NCI-H1436 (cell line): ENCODE results near the gene DRD5.
"Not testable (repeated sequence)": the region's sequence is repeated elsewhere in the genome, so short reads cannot be mapped to it uniquely, and the experiment has no call there.

Source experiments
- DNase-seq: peaks from one replicate; lab custom pipeline; 2025; lab: John Stamatoyannopoulos, UW

DRD5 gene

DNA sequence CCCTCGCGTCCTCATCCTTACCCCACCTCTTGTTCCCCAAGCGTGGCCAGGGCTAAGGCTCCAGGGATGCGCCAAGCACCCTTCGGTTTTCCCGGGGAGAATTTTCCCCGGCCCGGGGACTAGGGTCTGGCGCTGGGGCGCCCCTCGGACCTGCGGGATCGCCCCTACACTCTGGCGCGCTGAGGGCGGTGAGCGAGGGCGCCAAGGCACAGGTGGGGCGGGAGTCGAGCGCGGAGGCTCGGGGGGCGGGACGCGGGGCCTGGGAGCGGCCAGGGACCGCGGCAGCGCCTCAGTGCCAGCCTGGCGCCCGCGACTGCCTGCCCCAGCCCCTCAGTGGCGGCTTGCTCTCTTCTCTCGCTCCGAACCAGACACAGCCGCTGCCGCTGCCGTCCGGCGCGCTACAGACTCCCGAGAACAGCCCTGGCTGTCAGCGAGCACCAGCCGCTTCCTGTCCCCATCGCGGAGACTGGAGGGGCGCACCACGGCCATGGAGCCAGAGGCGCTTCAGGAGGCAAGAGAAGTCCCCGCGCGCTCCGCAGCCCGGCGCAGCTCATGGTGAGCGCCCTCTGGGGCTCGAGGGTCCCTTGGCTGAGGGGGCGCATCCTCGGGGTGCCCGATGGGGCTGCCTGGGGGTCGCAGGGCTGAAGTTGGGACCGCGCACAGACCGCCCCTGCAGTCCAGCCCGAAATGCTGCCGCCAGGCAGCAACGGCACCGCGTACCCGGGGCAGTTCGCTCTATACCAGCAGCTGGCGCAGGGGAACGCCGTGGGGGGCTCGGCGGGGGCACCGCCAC, at the start of gene DRD5:
DRD5 (plus strand) TSS at position 292 of the 793 bp plus-strand sequence; CDS start at position 688, 396 bp downstream.
- no peak for DNase-seq

DNA sequence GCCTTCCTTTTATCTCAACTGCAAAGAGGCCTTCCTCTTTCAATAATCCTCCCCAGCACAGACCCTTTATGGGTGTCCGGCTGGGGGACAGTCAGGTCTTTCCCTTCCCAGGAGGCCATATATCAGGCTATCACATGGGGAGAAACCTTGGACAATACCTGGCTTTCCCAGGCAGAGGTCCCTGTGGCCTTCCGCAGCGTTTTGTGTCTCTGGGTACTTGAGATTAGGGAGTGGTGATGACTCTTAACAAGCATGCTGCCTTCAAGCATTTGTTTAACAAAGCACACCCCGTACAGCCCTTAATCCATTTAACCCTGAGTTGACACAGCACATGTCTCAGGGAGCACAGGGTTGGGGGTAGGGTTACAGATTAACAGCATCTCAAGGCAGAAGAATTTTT, 49.2 kb upstream of the DRD5 start:
- DNase-seq = not testable (repeated sequence)

DNA sequence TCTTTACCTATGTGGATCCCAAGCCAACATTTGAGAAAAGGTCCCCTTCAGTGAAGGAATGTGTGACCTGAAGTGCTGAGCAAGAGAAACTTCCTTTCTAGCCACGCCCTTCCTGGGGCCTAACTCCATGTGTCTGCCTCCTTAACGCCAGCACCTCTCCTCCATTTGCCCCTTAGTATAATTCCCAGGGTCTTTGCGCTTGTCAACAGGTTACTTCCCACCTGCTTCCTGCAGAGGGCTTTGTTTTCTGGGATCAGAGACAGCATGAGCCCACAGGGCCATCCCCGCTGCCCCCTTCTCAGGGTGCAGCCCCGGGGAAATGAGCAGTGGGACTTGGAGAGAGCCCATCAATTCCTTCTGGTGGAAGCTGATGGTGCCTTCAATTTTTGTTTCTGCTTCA, 45.9 kb upstream of the DRD5 start:
- DNase-seq = no peak

DNA sequence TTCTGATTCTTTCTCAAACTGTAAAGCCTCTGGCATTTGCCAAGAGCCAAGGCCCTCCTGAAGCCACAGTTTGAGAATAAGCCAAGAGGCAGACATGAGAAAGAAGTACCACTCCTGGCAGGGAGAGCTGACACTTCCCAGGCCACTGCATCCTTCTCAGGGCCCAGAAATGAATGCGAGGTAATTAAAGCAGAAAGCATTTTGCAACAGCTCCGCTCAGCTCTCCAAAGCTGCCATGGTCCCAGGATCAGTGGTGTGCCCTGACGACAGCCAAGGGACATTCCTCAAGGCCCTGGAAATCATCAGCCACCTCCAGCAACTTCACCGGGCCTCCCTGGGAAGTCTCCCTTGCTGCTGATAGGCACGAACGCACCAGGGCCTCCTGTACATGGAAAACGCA, 44.2 kb upstream of the DRD5 start:
- not testable (repeated sequence) for DNase-seq

DNA sequence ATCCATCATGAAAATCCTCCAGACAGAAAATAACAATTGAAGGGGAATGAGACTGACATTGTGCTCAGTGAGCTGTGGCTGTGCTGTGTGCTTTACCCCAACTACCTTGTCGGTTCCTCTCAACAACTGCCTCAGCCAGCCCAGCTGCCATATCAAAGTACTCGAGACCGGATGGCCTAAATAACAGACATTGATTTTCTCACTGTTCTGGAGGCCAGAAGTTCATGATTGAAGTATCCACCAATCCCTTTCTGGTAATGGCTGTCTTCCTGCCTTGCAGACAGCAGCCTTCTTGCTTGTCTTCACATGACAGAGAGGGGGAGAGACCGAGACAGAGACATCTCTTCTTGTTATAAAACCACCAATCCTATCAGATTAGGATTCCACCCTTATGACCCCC, 37.6 kb upstream of the DRD5 start:
- DNase-seq = not testable (repeated sequence)

DNA sequence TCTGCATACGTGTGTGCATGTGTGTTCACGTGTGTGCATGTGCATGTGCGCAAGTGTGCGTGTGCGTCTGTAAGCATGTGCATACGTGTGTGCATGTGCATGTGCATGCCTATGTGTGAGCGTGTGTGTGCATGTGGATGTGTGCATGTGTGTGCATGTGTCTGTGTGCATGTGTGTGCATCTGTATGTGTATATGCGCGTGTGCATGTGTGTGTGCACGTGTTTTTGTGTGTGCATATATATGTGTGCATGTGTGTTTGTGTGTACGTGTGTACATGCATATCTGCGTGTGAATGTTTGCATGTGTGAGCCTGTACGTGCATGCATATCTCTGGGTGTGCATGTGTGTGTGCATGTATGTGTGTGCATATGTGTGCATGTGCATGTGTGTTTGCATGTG, 35.7 kb upstream of the DRD5 start:
- DNase-seq = no peak

DNA sequence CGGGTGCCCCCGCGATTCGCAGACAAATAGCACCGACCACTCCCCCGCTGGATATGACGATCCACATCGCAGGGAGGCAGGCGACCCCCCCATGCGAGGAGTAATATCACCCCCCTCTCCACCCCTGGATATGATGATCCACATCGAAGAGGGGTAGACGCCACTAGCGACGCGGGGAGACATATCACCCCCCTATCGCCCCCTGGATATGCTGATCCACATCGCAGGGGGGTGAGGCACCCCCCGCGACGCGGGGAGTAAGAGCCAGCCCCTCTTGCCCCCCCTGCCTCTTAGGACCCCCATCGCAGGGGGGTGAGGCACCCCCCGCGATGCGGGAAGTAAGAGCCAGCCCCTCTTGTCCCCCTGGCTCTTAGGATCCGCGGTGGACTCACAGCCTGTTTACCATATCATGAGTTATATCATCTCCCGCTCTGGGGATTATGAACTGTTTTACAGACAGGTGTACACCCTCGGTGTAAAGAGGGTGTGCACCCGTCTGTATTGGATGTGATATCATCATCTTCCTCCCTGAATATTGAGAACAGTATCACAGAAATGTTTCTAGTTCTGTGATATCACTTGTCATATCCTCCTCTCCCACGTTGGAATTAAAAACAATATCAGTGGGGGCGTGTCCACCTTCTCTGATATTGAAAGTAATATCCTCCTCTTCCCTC, 22.7 kb upstream of the DRD5 start:
- DNase-seq = no peak

DNA sequence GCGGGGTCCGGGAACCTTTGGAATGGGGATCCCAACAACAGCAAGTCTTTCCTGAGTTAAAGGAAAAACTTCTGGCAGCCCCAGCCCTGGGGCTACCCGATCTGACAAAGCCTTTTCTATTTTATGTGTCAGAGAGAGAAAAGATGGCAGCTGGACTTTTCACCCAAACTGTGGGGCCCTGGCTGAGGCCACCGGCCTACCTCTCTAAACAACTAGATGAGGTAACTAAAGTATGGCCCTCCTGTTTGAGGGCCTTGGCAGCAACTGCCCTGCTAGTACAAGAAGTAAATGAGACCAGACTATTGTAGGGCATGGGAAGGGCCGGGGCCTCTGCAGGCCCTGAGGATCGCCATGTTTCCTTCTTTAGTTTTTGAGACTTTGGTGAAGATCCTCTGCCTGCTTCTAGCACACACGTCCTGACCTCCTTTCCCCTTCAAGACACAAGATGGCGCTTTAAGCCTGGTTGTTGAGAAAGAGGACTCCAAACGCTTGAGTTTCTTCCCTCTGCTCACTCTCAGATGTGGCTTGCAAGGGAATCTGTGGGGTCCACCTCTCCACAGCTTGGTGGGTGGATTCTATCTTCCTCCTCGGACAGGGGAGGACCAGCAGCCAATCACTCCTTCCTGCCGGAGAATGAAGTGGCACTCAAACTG, 18.5 kb upstream of the DRD5 start:
- peak; percentile 42 for DNase-seq

DNA sequence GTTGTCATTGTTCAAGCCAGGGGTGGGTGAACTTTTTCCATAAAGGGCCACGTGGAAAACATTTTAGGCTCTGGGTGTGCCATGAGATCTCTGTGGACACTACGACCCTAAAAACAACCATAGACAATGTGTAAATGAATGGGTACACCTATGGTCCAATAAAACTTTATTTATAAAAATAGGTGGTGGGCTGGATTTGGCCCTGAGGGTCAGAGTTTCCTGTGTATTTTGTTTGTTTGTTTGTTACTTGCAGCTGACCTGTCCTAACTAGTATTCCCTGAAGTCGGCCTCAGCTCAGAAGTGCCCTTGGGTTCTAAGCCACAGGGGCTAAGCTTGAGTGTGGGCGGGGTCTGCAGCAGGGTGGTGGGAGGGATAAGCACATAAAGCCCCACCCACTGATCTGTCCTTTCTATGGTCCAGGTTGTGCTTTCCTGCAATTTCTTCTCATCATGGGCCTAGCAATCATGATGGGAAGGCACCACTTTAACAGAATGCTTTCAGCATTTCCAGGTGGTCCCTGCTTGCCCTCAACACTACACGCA, 17.2 kb upstream of the DRD5 start:
- DNase-seq = no peak

DNA sequence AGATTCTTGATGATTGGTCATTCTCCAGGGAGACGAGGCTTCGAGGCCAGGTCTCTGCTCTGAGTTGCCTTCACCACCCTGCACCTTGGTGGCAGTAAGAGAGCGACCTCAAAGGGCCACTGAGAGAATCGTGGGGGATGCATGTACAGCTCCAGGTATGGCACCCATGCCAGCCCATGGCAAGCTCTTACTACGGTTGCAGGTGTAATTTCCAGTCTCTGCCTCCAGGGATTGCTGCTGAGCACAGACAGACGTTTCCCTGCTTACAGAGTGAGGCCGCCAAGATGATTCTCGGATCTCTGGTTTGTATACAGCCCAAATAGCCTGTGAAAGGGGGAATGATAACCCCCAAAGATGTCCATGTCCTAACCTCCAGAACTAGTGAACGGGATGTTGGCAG, 16.3 kb upstream of the DRD5 start:
- DNase-seq = no peak

DNA sequence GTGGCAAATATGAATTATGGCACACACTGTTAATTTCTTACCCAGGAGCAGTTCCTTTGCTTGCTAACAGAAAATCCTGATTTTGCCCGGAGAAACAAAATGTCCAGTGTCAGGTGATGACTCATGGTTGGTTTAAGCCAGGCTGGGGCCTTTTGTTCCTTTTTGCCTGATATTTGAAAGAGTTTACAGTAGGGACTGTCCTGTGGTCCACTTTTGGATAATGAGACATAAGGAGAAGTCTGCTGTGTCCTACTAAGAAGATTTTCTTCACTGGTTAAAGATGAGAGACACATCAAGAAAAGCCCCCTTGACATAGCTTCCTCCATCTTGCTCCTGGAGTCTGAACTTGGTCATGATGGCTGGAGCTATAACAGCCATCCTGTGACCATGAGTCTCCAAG, 12.1 kb upstream of the DRD5 start:
- no peak for DNase-seq

DNA sequence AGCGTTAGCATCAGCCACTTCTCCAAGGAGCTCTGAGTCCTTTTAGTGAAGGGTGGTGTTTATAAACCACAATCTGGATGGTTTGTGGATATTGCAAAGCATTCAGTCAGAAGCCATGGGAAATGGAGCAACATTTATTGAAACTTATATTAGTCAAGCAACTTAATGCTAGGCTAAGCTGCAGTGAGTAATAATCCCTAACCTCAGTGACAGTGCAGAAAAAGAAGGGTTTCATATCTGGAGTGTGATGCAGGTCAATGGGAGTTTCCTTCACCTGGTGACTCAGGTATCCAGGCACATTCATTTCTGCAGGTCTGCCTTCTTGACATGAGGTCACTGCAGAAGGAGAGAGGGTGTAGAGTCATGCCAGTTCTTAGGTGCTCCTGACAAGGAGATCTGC, 10.4 kb upstream of the DRD5 start:
- DNase-seq = no peak

DNA sequence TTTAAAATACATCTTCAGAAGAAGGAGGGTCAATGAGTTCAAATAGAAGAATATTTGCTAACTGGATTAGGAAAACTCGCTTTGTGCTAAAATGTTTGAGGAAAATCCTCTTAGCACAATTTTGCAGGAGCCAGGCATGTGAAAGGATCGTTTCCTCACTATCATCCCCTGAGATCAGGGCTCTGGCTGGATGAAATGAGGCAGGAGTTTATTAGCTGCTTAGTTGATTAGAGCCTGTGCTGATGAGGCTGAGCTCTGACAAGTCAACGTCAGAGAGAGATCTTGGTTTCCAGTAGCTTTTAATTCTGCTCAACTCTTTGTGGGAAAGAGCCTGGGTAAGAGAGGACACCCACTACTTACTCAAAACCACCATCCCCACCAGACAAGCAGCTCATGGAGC, 8.0 kb upstream of the DRD5 start:
- DNase-seq = no peak

DNA sequence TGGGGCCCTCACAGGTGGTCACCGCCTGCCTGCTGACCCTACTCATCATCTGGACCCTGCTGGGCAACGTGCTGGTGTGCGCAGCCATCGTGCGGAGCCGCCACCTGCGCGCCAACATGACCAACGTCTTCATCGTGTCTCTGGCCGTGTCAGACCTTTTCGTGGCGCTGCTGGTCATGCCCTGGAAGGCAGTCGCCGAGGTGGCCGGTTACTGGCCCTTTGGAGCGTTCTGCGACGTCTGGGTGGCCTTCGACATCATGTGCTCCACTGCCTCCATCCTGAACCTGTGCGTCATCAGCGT, 652 bp downstream of the DRD5 start:
- DNase-seq = no peak

DNA sequence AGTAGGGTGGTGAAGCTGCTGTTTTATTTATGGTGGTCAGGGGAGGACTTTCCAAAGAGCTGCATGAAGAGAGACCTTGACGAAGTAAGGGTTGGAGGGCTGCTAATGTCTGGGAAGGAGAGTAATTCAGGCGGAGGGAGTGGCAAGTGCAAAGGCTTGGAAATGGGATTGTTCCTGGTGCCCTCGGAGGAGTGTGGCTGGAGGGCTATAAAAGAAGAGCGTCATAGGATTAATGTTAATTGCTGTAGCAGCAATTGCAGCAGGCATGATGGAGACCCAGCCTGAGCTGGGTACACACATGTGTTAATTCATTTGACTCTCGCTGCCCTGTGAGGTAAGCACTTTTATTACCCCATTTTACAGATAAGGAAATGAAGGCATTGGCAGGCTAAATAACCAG, 4.5 kb downstream of the DRD5 start:
- not testable (repeated sequence) for DNase-seq

DNA sequence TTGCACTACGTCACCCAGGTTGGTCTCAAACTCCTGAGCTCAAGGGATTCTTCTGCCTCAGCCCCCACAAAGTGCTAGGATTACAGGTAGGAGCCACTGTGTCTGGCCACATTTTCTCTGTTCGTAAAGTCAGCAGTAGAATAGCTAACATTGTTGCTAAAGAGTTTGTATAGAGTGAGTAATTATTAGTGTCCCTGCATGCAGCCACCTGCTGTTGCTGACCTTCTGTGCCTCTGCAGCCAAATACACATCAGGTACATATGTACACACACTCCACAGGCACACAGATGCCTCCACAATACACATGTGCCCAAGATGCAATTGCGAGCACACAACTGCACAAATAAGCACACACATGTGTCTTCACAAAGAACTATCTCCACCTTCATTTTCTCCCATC, 10.9 kb downstream of the DRD5 start:
- DNase-seq = no peak

DNA sequence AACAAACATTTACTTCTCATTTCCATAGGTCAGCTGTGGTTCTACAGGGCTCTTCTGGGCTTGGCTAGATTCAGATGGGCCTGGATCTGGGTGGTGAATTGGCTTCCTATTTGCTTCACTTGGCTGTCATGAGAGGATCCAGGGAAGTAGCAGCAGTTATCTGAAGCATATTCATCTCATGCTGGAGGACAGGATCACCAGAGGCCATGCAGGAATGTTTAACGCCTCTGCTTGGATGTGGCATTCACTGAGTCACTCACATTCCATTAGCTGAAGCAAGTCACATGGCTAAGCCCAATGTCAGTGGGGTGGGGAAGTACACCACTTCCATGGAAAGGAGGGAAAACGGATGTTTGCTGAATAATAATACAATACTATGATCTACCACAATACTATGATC, 15.2 kb downstream of the DRD5 start:
- not testable (repeated sequence) for DNase-seq

DNA sequence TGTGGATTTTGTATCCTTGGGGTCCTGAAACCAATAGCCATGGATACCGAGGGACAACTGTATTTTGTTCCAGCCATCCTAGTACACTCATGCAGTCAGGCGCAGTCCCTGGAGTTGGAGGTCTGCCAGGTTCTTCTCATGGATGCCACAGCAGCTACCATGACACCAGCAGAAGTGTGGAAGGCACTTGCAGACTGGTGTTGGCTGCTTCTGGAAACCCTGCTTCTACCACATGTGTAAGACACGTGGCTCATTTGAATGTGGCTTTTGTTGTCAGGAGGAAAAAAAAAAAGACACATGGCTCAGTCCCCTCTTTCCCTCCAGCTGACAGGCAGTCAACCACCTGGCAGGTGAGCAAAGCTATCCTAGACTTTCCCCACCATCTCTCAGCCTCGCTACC, 19.4 kb downstream of the DRD5 start:
- DNase-seq = no peak

DNA sequence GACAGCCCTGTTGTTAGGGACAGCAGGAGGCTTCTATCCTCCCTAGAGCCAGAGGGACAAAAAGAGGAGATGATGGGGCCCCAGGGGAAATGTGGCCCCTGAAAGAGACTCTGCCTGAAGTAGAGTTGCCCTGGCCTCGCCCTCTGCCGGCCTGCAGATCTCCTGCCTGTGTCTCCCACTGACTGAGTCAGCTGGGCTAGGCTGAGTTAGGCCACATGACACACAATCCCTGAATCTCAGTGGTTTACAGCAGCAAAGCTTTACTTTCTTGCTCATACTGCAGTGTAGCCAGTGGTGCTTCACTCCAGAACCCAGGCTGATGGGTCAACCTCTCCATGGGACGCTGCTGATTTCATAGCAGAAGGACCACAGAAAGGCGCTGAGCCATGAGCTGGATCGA, 23.5 kb downstream of the DRD5 start:
- DNase-seq = no peak

DNA sequence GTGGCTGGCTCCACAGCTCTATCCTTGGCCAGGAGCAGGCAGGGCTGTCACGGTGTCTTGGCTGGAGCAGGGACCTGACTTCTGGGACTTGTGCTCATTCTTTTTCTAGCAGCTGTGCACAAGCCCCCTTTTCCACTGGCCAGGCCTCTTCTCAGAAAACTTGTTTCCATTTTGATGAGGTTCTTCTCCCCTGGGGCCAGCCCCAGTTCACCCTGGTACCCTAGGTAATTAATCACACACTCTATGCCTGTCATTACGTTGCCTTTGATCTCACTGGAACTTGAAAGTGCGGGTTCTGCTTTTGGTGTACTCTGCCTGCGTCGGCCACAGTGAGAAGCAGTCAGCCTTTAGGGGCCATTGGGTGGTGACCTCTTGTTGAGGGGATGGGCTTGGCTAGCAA, 26.6 kb downstream of the DRD5 start:
- DNase-seq = no peak

DNA sequence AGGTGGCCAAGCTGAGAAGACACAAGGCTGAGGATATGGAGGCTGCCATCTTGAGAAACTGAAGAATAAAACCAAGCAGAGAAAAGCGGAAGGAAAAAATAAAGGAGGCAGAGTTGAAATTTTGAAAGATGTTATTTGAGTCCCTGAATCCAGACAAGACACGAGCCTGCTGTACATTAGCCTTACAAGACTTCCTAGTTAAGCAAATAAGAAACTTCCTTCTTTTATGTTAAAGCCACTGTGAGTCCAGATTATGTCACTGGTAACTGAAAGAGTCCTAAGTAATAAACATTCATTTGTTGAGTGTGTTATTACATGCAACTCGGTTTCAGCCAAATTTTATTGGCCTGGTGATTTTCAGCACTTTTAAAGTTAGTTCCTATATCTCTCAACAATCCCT, 30.4 kb downstream of the DRD5 start:
- DNase-seq = no peak

DNA sequence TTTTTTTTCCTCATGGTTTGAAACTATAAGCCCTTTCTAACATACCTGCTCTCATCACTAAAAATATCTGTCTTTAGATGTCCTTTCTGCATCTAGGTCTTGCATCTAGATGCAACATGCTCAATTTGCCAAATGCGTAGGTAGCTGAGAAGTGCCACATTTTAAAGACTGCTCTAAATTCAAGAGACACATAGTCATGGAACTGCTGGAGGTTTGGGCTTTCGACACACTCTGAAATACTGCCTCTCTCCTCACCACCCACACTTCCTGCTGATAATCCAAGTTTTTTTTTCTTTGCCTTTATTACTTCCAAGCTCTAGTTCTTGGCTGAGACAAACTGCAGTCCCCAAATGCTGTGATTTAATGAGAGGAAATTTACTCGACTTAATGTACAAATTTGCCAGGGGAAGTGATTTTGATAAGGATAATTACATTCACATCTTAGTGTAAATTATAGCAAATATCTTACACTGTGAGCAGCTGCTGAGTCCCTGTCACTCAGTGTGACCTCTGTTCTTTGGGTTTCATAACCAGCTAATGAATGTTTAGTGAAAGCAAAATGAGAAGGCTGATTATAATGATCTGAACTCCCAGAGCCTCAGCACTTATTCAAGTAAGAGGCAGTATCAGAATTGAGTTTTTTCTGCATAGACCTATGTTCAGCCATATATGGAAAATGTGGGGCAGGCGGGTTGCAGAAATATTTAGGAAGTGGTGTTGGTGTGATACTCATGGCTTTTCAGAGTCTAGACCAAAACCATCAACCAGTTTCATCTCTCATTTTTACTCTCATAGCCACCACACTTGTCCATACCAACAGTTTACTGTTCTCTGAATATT, 31.3 kb downstream of the DRD5 start:
- DNase-seq = no peak
